ENCODE results near the gene EIF4G3.
A peak's percentile ranks its signal among the peaks of the same experiment; 100 is the strongest.

EIF4G3 gene

GRCh38 chr1:21022279-21023040 lies 154.2 kb downstream of the EIF4G3 start:
- DNase-seq: peak; percentile 57

- DNase-seq: no peak
These were observed 155.4 kb downstream of the EIF4G3 start for GRCh38 chr1:21021311-21021710.

- DNase-seq: no peak
These were observed 156.5 kb downstream of the EIF4G3 start for GRCh38 chr1:21020151-21020550.

- no peak for DNase-seq
These were observed 158.0 kb downstream of the EIF4G3 start for GRCh38 chr1:21018673-21019072.

- no peak for DNase-seq
These were observed 163.2 kb downstream of the EIF4G3 start for GRCh38 chr1:21013510-21013909.

- no peak for DNase-seq
These were observed 163.8 kb downstream of the EIF4G3 start for GRCh38 chr1:21012937-21013336.

- DNase-seq: no peak
These were observed 168.8 kb downstream of the EIF4G3 start for GRCh38 chr1:21007876-21008275.

GRCh38 chr1:21005466-21006239 lies 171.0 kb downstream of the EIF4G3 start:
- DNase-seq: no peak

- no peak for DNase-seq
These were observed 173.2 kb downstream of the EIF4G3 start for GRCh38 chr1:21003281-21004045.

- no peak for DNase-seq
These were observed 175.7 kb downstream of the EIF4G3 start for GRCh38 chr1:21001042-21001441.

- DNase-seq: no peak
These were observed 176.5 kb downstream of the EIF4G3 start for GRCh38 chr1:21000245-21000594.

- DNase-seq: no peak
These were observed 177.0 kb downstream of the EIF4G3 start for GRCh38 chr1:20999525-21000244.

GRCh38 chr1:20998826-20999225 lies 177.9 kb downstream of the EIF4G3 start:
- no peak for DNase-seq

GRCh38 chr1:20997602-20998224 lies 179.0 kb downstream of the EIF4G3 start:
- DNase-seq: no peak

- DNase-seq: no peak
These were observed 180.1 kb downstream of the EIF4G3 start for GRCh38 chr1:20996554-20996953.

GRCh38 chr1:20993716-20994575 lies 182.8 kb downstream of the EIF4G3 start:
- no peak for DNase-seq

GRCh38 chr1:20992322-20993056 lies 184.2 kb downstream of the EIF4G3 start:
- no peak for DNase-seq

GRCh38 chr1:20988943-20989342 lies 187.8 kb downstream of the EIF4G3 start:
- no peak for DNase-seq

- no peak for DNase-seq
These were observed 188.6 kb downstream of the EIF4G3 start for GRCh38 chr1:20987831-20988825.
